H1 (cell line): Measurements from ENCODE around the gene RHOH.

Experiments used
- CTCF ChIP-seq, 3 experiments: IDR thresholded peaks; 1 replicate in 2 of 3; 2 replicates in 1 of 3; pipeline versions ENCODE4 v1.5.1 to v1.6.1; 2011; ENCODE audit warnings: low read length in 3 of 3, mild to moderate bottlenecking in 3 of 3, inconsistent platforms in 2 of 3, low read depth in 1 of 3, moderate library complexity in 1 of 3; ENCODE audit not compliant: insufficient read depth in 1 of 3; ENCODE audit errors: control extremely low read depth in 1 of 3
- POLR2AphosphoS5 ChIP-seq: IDR thresholded peaks from 2 replicates; pipeline ENCODE4 v1.6.1; 2011; ENCODE audit warnings: low read depth, low read length
- TEAD4 ChIP-seq: IDR thresholded peaks from 2 replicates; pipeline ENCODE4 v1.6.1; 2012; ENCODE audit warnings: low read depth, low read length, inconsistent platforms, mixed read lengths

DNA sequence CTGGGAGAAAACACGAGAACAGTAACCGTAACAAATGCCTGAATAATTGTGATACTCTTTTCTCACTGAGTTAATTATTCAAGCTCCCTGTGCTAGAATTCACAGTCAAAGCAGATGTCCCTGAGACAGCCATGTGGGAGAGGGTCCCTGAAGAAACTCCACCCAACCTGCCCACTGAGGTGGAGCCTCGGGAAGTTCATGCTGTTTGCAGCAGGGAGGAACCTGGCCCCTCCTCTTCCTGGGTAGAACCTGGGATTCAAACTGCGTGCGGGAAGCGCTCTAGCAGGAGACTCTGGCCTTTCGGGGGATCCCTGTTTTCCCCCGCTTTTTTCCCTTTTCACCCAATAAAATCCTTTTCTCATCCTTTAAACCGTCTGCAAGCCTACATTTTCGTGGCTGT lies 20.2 kb upstream of the RHOH start:
- no peak for TF ChIP-seq TEAD4
- TF ChIP-seq CTCF (IDR thresholded peaks at IDR 0.05; ENCODE audit: control extremely low read depth in 1 of 3, insufficient read depth in 1 of 3, low read depth in 1 of 3, low read length in 3 of 3): no peak
- TF ChIP-seq POLR2AphosphoS5: no peak
